Fibroblast of mammary gland (primary cell): ENCODE results near the gene AGBL4.

Experiments used
- DNase-seq: peaks from one replicate; pipeline ENCODE4 v3.0.0-alpha.2; 2010; ENCODE audit warnings: low read depth
- H3K4me3 ChIP-seq: 2 replicates; pipeline ENCODE4 v1.5.1; 2011; ENCODE audit warnings: low read depth, mild to moderate bottlenecking, low read length, moderate library complexity; ENCODE audit not compliant: control insufficient read depth
- CTCF ChIP-seq: conservative IDR thresholded peaks from 2 replicates; pipeline ENCODE4 v1.5.1; 2011; ENCODE audit warnings: low read depth, low read length, inconsistent platforms; ENCODE audit not compliant: control insufficient read depth, insufficient read depth

Gene AGBL4

GRCh38 chr1:48568501-48568900 is 1455.3 kb downstream of the AGBL4 start:
- no peak for DNase-seq
- no peak for TF ChIP-seq CTCF
- H3K4me3 ChIP-seq = no peak overlapping the region

GRCh38 chr1:48566492-48566891 is 1457.3 kb downstream of the AGBL4 start:
- DNase-seq = no peak
- no peak overlapping the region for H3K4me3 ChIP-seq
- no peak for TF ChIP-seq CTCF

GRCh38 chr1:48563021-48563420 is 1460.7 kb downstream of the AGBL4 start:
- no peak overlapping the region for H3K4me3 ChIP-seq
- DNase-seq = no peak
- no peak for TF ChIP-seq CTCF

GRCh38 chr1:48561444-48561843 is 1462.3 kb downstream of the AGBL4 start:
- DNase-seq = no peak
- TF ChIP-seq CTCF = no peak
- no peak overlapping the region for H3K4me3 ChIP-seq

- no peak for TF ChIP-seq CTCF
Observed at GRCh38 chr1:48560577-48560976, 1463.2 kb downstream of the AGBL4 start.

GRCh38 chr1:48560116-48560515 is 1463.6 kb downstream of the AGBL4 start:
- DNase-seq = no peak

More at GRCh38 chr1:48560577-48560976, 1463.2 kb downstream of the AGBL4 start:
- no peak overlapping the region for H3K4me3 ChIP-seq
- no peak for DNase-seq

More at GRCh38 chr1:48560116-48560515, 1463.6 kb downstream of the AGBL4 start:
- H3K4me3 ChIP-seq = no peak overlapping the region
- TF ChIP-seq CTCF = no peak
